ENCODE measurements around the gene PDZD7.

The PDZD7 gene

GRCh38 chr10:101000127-101000914, 30.6 kb downstream of the PDZD7 start:
- DNase-seq, result no peak

GRCh38 chr10:100999742-101000126, 31.2 kb downstream of the PDZD7 start, which contains the start of gene LZTS2:
Gene LZTS2 (plus strand): TSS chr10:100999808. CDS start chr10:101002539, 2,731 bp downstream.
- no peak for DNase-seq

GRCh38 chr10:100998991-100999741, 31.8 kb downstream of the PDZD7 start:
- peak; percentile 17 for DNase-seq

GRCh38 chr10:100998183-100998990, 32.5 kb downstream of the PDZD7 start:
- peak; percentile 61 for DNase-seq

- DNase-seq, result peak; percentile 44
Observed at GRCh38 chr10:100997360-100998182, 33.4 kb downstream of the PDZD7 start.

- DNase-seq, result peak; percentile 8
Observed at GRCh38 chr10:100996678-100997359, 34.1 kb downstream of the PDZD7 start.

- DNase-seq, result no peak
Observed at GRCh38 chr10:100995181-100995580, 35.7 kb downstream of the PDZD7 start.

GRCh38 chr10:100993986-100994708, 36.8 kb downstream of the PDZD7 start:
- no peak for DNase-seq

GRCh38 chr10:100989088-100989487, 41.8 kb downstream of the PDZD7 start:
- DNase-seq, result no peak

- no peak for DNase-seq
Observed at GRCh38 chr10:100988166-100988565, 42.8 kb downstream of the PDZD7 start.

GRCh38 chr10:100987685-100988049, 43.3 kb downstream of the PDZD7 start:
- no peak for DNase-seq

- DNase-seq, result peak; percentile 18
Observed at GRCh38 chr10:100986952-100987684, 43.8 kb downstream of the PDZD7 start, which contains the start of the genes MRPL43 and TWNK. Gene MRPL43 (minus strand): TSS chr10:100987497. CDS start chr10:100987443, 54 bp downstream. Gene TWNK (plus strand): TSS chr10:100987543. CDS start chr10:100988211, 668 bp downstream.

GRCh38 chr10:100986623-100986951, 44.3 kb downstream of the PDZD7 start:
- DNase-seq, result no peak

- DNase-seq, result no peak
Observed at GRCh38 chr10:100985336-100985735, 45.6 kb downstream of the PDZD7 start.

GRCh38 chr10:100984672-100985177, 46.2 kb downstream of the PDZD7 start:
- no peak for DNase-seq

- DNase-seq, result no peak
Observed at GRCh38 chr10:100983868-100984671, 46.9 kb downstream of the PDZD7 start.

GRCh38 chr10:100982916-100983830, 47.8 kb downstream of the PDZD7 start:
- no peak for DNase-seq

GRCh38 chr10:100981178-100981772, 49.7 kb downstream of the PDZD7 start:
- DNase-seq, result no peak

Data from NCI-H526 treated with DMSO at 0.1 percent for 48 hours (cell line).